CD14-positive monocyte (primary cell): ENCODE results near the gene PAXIP1. TPM values are rescaled to one million over a fixed set of nuclear protein-coding genes. Genes with fewer than 3 reads are reported as not detected.

ENCODE experiments used
- DNase-seq, 3 donors: peaks; one replicate each; pipeline ENCODE4 v3.0.0-alpha.2; 2011 to 2022
- H2AFZ ChIP-seq: 2 replicates; pipeline ENCODE4 v1.6.0; 2012; ENCODE audit warnings: mild to moderate bottlenecking, low read depth, low read length, inconsistent platforms; ENCODE audit not compliant: insufficient read depth, poor library complexity, severe bottlenecking
- H3K27ac ChIP-seq, 2 donors: 1 replicate in 1 of 2; 2 replicates in 1 of 2; pipeline ENCODE4 v1.5.1; 2012 to 2013; ENCODE audit warnings: low read length in 2 of 2, control low read depth in 1 of 2, inconsistent platforms in 1 of 2, low read depth in 1 of 2, mild to moderate bottlenecking in 1 of 2
- H3K27me3 ChIP-seq, 2 donors: one replicate each; pipeline versions ENCODE4 v1.6.0 to v1.6.1; 2011 to 2013; ENCODE audit warnings: low read length in 2 of 2; ENCODE audit not compliant: control insufficient read depth in 2 of 2, insufficient read depth in 2 of 2
- H3K36me3 ChIP-seq, 2 donors: replicated peaks in 1 of 2; 1 replicate in 1 of 2; 2 replicates in 1 of 2; pipeline versions ENCODE4 v1.5.1 to v1.6.1; 2012 to 2013; ENCODE audit warnings: low read length in 2 of 2, control low read depth in 1 of 2, inconsistent platforms in 1 of 2, mild to moderate bottlenecking in 1 of 2; ENCODE audit not compliant: insufficient read depth in 2 of 2, control insufficient read depth in 1 of 2
- H3K4me1 ChIP-seq, 2 donors: 1 replicate in 1 of 2; 2 replicates in 1 of 2; pipeline versions ENCODE4 v1.5.1 to v1.6.1; 2012 to 2013; ENCODE audit warnings: low read length in 2 of 2, control low read depth in 1 of 2, inconsistent platforms in 1 of 2, mild to moderate bottlenecking in 1 of 2, moderate library complexity in 1 of 2; ENCODE audit not compliant: insufficient read depth in 2 of 2, control insufficient read depth in 1 of 2
- H3K4me2 ChIP-seq: replicated peaks from 2 replicates; pipeline ENCODE3; 2012; ENCODE audit warnings: low read length, moderate library complexity, mild to moderate bottlenecking; ENCODE audit not compliant: poor library complexity, severe bottlenecking; ENCODE audit errors: extremely low read depth
- H3K4me3 ChIP-seq, 3 experiments: fragments of 200-600 bp in 1 of 3; sonication (generic) in 1 of 3; replicated peaks in 1 of 3; 1 replicate in 2 of 3; 2 replicates in 1 of 3; pipeline ENCODE4 v1.5.1; 2011 to 2013; ENCODE audit warnings: low read length in 3 of 3, mild to moderate bottlenecking in 3 of 3, control low read depth in 2 of 3, low read depth in 2 of 3, inconsistent platforms in 1 of 3, moderate library complexity in 1 of 3
- H3K79me2 ChIP-seq: 2 replicates; pipeline ENCODE4 v1.6.0; 2012; ENCODE audit warnings: mild to moderate bottlenecking, control low read depth, inconsistent platforms, low read length, moderate library complexity; ENCODE audit not compliant: insufficient read depth
- H3K9ac ChIP-seq: 2 replicates; pipeline ENCODE4 v1.6.0; 2017; ENCODE audit warnings: low read length, mild to moderate bottlenecking; ENCODE audit not compliant: insufficient read depth, poor library complexity, severe bottlenecking
- H3K9me3 ChIP-seq, 2 donors: replicated peaks in 1 of 2; 1 replicate in 1 of 2; 2 replicates in 1 of 2; pipeline versions ENCODE4 v1.5.1 to v1.6.1; 2012 to 2013; ENCODE audit warnings: low read length in 2 of 2, control low read depth in 1 of 2; ENCODE audit not compliant: control insufficient read depth in 1 of 2, insufficient read depth in 1 of 2
- H4K20me1 ChIP-seq: 2 replicates; pipeline ENCODE4 v1.6.0; 2012; ENCODE audit warnings: mild to moderate bottlenecking, low read length, control low read depth, moderate library complexity; ENCODE audit not compliant: insufficient read depth
- H3K27ac Mint-ChIP-seq, 7 donors: one replicate each; pipeline ENCODE4 v1.8.0; 2020; ENCODE audit warnings: mild to moderate bottlenecking in 7 of 7, mixed read lengths in 7 of 7, moderate library complexity in 6 of 7, inconsistent platforms in 2 of 7
- H3K27me3 Mint-ChIP-seq, 3 donors: one replicate each; pipeline ENCODE4 v1.8.0; 2021 to 2022; ENCODE audit warnings: low read depth in 3 of 3, mild to moderate bottlenecking in 3 of 3, mixed read lengths in 3 of 3, moderate library complexity in 3 of 3, inconsistent platforms in 1 of 3
- H3K36me3 Mint-ChIP-seq, 2 donors: one replicate each; pipeline ENCODE4 v1.8.0; 2020; ENCODE audit warnings: mixed read lengths in 2 of 2, inconsistent platforms in 1 of 2, mild to moderate bottlenecking in 1 of 2
- H3K4me1 Mint-ChIP-seq: one replicate; pipeline ENCODE4 v1.8.0; 2020; ENCODE audit warnings: mild to moderate bottlenecking, mixed read lengths
- H3K4me3 Mint-ChIP-seq, 2 donors: one replicate each; pipeline ENCODE4 v1.8.0; 2020; ENCODE audit warnings: mild to moderate bottlenecking in 2 of 2, mixed read lengths in 2 of 2, moderate library complexity in 1 of 2
- H3K9me3 Mint-ChIP-seq, 7 donors: one replicate each; pipeline ENCODE4 v1.8.0; 2020 to 2022; ENCODE audit warnings: mixed read lengths in 7 of 7, mild to moderate bottlenecking in 6 of 7, moderate library complexity in 6 of 7, inconsistent platforms in 2 of 7
- CTCF ChIP-seq: fragments of 200-600 bp; IDR thresholded peaks from one replicate; pipeline ENCODE4 v1.8.0; 2022; ENCODE audit warnings: antibody characterized with exemption, mild to moderate bottlenecking
- WGBS: methylation state at CpG from one replicate; pipeline ENCODE4 v1.1.5; 2013; ENCODE audit warnings: missing lambda C conversion rate; ENCODE audit not compliant: insufficient coverage; 5-methylcytosine and 5-hydroxymethylcytosine counted together
- intact Hi-C, 2 donors: fragments of 100-400 bp; cut with micrococcal nuclease; formaldehyde crosslinking; loops; one replicate each; pipeline versions ENCODE4 v1.15.0 to v1.15.1; 2023
- polyA minus RNA-seq: library from RNA; depleted of rRNA, polyadenylated mRNA; stranded (reverse); fragments of >200 nt; gene quantifications from 2 replicates; pipeline ENCODE4 v1.2.3, GENCODE V29; 2012
- polyA plus RNA-seq, 3 donors: library from polyadenylated mRNA; depleted of rRNA in 1 of 3; unstranded in 2 of 3; stranded (reverse) in 1 of 3; fragments of 300-500 nt in 2 of 3; fragments of >200 nt in 1 of 3; fragmentation: Illumina TruSeq in 2 of 3; gene quantifications; 1 replicate in 2 of 3; 2 replicates in 1 of 3; pipeline ENCODE4 v1.2.3, GENCODE V29; 2012 to 2021
- total RNA-seq, 12 experiments: library from RNA in 1 of 12; stranded (reverse) in 1 of 12; fragments of 120-200 nt in 1 of 12; gene quantifications; one replicate each; pipeline ENCODE4 v1.2.4 and lab custom pipeline; 2013 to 2026; ENCODE audit warnings: mixed read lengths in 6 of 12, inconsistent platforms in 1 of 12

PAXIP1 gene
- 6.3 TPM for total RNA-seq (2013)
- polyA plus RNA-seq: 1 to 10 TPM in 1 of 3 donors, under 1 TPM in 2; 0.44 to 8.4 (median 0.58) TPM
- polyA minus RNA-seq: 3.5 and 6.4 TPM in 2 replicates
- 9.2 to 49.5 (median 11.1) reads per million in 11 experiments for total RNA-seq (lab: John Stamatoyannopoulos, UW)

GRCh38 chr7:155003092-155003375 lies at the start of gene PAXIP1:
PAXIP1 (minus strand) TSS chr7:155003124; CDS start chr7:155002929, 195 bp downstream.
- peak within 1 kb of the TSS; percentile 99 for H3K4me2 ChIP-seq
- H2AFZ ChIP-seq: peak within 1 kb of the TSS; percentile 99
- intact Hi-C loops: loop anchor here (2.0 to 10.0 kb wide), 6 partner anchors 74 to 1892 kb away; partner anchors contain the start of genes INSIG1 (in 1 of the 2) and LMBR1 (in 1 of the 2)
- H3K9me3 Mint-ChIP-seq: no peaks in the 10 kb centered on the region
- peak within 1 kb of the TSS; percentile 15 to 84 (median 63) for H3K27ac Mint-ChIP-seq
- H4K20me1 ChIP-seq: no peaks in the 10 kb centered on the region
- peaks cover 0 to 2% (median 1%) of the 10 kb centered on the region in 3 donors for H3K27me3 Mint-ChIP-seq
- peaks cover under 1 to 6% of the 10 kb centered on the region in 2 donors for H3K36me3 ChIP-seq
- peaks cover 0 to 2% of the 10 kb centered on the region in 2 donors for H3K36me3 Mint-ChIP-seq
- DNase-seq: peak in 1 of 3 donors; percentile 31
- H3K27me3 ChIP-seq: no peaks in the 10 kb centered on the region
- H3K4me3 ChIP-seq: peak within 1 kb of the TSS; percentile 68 to 92 (median 74)
- peak within 1 kb of the TSS; percentile 89 to 95 for H3K4me3 Mint-ChIP-seq
- peaks cover 16 to 18% of the 10 kb centered on the region in 2 donors for H3K4me1 ChIP-seq
- peaks cover 43% of the 10 kb centered on the region for H3K79me2 ChIP-seq
- H3K9ac ChIP-seq: peak within 1 kb of the TSS; percentile 85
- WGBS: under 1% methylated on average over 39 of the region's 44 CpGs
- no peaks in the 10 kb centered on the region for H3K9me3 ChIP-seq
- H3K4me1 Mint-ChIP-seq: peaks cover 19% of the 10 kb centered on the region
- peak within 1 kb of the TSS in 1 of 2 donors; percentile 83 for H3K27ac ChIP-seq
- TF ChIP-seq CTCF: no peak

GRCh38 chr7:155051355-155051754 lies 48.4 kb upstream of the PAXIP1 start:
- H3K4me2 ChIP-seq: no peak overlapping the region

More at GRCh38 chr7:155051355-155051754, 48.4 kb upstream of the PAXIP1 start:
- Histone ChIP-seq H3K9me3 (no peaks in the 10 kb centered on the region), H4K20me1 (no peaks in the 10 kb centered on the region), H3K4me3 (no peak overlapping the region), H3K79me2 (no peaks in the 10 kb centered on the region), H3K9ac (no peak overlapping the region), H3K36me3 (no peaks in the 10 kb centered on the region), H2AFZ (no peak overlapping the region), H3K27ac (no peak overlapping the region), H3K4me1 (no peaks in the 10 kb centered on the region), H3K27me3 (no peaks in the 10 kb centered on the region)
- H3K4me3 Mint-ChIP-seq: no peak overlapping the region
- TF ChIP-seq CTCF: no peak
- H3K4me1 Mint-ChIP-seq: no peaks in the 10 kb centered on the region
- H3K27ac Mint-ChIP-seq: no peak overlapping the region
- WGBS: 90% methylated on average over 2 of the region's 4 CpGs
- intact Hi-C loops: no loop called here
- no peaks in the 10 kb centered on the region for H3K36me3 Mint-ChIP-seq
- peaks cover 2 to 7% (median 4%) of the 10 kb centered on the region in 3 donors for H3K27me3 Mint-ChIP-seq
- H3K9me3 Mint-ChIP-seq: peaks cover 0 to 3% (median 0%) of the 10 kb centered on the region in 7 donors
- no peak for DNase-seq
